GM21360 (cell line): ENCODE results near the gene KCNQ5.
A peak's percentile ranks its signal among the peaks of the same experiment; 100 is the strongest.

Experiments used
- ATAC-seq: cut with Tn5 transposase; IDR thresholded peaks from one replicate; pipeline ENCODE4 v1.9.1; 2021; ENCODE audit warnings: mild to moderate bottlenecking, moderate library complexity; ENCODE audit not compliant: unreplicated experiment

The KCNQ5 gene

DNA sequence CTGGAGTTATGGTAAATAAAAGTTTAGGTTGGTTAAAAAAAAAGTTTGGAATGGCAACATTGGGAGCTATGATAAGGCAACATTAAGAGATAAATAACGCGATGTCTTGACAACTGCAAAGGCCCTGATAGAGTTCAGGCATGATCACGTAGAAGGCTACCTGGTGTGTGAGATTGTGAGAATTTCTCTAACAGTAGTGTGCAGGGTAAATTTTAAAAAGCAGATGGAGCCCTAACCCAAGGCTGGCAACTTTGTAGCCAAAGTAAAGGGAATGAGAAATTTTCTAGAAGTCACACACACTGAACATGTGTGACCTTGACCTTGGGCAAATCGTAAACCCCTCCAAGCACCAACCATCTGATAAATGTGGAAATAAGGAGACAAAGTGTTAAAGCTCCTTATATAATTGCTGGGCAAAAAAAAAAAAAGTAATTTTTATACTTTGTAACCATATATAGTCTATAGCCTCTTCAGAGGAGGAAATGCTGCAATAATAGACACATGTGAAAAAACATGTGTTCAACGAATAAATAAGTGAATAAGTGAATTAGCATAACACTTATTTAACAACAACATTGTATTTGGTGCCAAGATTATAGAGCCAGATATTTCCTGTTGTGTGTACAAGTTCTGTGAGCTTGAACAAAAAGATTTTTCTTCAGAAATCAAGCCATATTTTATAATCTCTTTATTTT, 18.2 kb downstream of the KCNQ5 start:
- no peak for ATAC-seq

- ATAC-seq, result no peak
These were observed 18.7 kb downstream of the KCNQ5 start for GRCh38 chr6:72640615-72640930.

GRCh38 chr6:72642435-72642834, 20.6 kb downstream of the KCNQ5 start:
- ATAC-seq, result no peak

GRCh38 chr6:72643214-72643613, 21.4 kb downstream of the KCNQ5 start:
- ATAC-seq, result no peak

DNA sequence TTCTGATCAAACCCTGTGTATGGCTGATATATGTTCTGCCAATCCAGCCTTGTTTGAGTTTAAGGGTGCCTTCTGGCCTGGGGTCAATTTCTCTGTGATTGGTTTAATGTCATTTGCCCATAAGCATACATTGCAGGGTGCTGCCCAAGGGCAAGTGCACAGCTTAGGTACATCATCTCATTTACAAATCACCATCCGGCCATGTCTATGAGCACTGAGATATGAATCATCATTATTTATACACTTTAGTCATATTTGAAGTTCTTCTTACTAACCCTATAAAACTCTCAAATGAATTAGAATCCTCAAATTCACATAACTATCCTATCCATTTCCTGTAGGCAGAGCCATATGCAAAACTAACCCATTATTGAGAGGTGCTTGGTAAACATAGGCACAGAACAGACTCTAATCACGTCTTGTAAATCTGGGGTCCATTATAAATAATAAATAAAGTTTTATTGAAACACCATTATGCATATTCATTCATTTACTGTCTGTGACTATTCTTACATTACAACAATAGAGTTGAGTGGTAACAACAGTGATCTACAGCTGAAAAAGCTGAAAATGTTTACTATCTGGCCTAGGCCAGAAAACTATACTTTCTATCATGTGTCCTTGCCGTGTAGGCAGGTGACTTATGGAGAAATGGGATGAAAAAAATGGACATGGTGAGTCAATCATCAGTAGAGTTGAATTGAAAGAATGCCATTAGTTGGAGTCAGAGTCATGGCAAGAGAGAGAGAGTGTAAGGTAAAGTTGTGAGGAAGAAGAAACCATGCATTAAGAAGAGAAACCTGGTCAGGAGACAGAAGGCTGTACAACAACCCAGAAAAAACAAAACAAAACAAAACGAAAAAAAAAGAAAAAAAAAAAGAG, 25.0 kb downstream of the KCNQ5 start:
- ATAC-seq, result no peak

DNA sequence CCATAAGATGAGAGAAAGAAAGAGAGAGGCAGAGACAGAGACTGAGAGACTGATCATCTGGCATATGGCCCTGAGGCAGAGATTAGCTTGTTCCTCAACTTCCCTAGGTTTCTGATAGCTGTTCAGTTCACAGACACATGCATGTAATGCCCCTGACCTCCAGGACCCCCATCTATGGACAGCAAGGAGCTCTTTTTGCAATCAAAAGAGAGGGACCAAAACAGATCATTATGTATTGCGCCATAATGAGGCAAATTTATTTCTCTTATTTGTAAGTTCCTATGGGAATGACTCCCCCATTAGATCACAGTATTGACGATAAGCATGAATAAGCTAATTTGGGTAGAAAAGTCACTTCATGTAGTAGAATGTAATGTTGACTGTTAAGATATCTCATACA, 25.6 kb downstream of the KCNQ5 start:
- no peak for ATAC-seq

DNA sequence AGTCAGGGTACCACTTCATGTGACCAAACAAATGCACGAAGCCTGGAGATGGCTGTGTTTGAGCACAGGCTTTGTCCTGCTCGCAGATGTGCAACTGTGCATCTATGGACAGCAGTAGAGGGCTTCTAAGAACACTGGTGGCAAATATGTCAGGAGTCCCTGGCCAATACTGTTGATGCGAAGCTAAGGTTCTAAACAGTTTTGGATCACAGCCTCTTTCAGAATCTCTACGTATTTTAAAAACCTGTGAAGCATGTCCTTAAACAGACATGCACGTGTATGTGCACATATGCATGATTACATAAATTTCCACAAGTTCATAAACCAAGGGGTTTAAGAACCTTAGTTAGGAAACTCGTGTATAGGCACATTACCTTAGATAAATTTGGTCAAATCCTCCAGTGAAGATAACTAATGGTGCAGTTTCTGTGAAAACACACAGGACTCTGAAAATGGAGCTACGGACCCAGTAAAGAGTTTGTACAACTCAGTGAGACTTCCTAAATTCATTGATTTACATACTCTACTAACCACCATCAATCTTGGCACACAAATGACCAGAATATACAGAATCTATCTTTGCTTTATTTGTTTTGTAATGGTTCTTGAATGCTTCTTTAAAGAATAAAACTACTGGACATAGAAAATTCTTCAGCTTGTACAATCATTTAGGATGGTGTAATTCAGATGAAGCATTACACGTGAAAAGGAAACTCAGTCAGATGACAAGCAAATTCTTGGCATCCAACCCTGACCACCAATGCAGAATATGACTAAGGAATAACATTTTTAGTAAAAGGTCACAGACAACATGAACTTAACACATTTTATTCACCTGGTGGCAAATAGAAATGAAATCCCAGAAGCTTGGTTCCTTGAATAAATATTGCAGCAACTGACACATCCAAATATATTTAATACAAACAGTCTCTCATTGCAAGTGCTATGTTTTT, 27.4 kb downstream of the KCNQ5 start:
- ATAC-seq, result peak; percentile 63

DNA sequence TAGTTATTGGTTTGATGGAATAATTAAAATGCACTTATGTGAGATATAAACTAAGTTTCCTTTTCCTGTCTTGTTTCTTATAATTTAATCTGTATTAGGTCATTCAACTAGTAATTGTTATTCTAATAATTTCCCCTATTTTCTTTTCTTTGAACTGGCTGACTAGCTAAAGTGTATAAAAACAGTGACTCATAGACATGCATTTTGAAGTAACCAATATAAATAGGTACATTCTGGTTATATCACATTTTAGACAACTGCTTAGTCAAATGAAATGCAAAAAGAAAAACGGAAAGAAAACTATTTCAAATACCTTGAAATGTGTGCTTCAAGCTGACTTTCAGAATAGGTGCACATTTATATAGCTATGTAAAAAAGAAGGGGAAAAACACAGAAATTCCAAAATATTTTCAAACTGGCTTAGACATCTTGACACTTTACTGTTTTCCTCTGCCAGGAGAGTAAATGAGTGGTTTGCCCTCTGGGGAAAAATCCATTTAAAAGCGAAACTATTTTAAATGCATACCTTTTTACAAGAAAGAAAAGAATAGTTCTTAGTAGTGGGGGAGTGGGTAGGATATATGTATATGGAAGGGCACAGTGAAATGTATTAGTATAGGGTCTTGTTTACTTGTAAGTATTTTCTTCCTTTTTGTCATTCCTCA, 28.3 kb downstream of the KCNQ5 start:
- ATAC-seq, result no peak

DNA sequence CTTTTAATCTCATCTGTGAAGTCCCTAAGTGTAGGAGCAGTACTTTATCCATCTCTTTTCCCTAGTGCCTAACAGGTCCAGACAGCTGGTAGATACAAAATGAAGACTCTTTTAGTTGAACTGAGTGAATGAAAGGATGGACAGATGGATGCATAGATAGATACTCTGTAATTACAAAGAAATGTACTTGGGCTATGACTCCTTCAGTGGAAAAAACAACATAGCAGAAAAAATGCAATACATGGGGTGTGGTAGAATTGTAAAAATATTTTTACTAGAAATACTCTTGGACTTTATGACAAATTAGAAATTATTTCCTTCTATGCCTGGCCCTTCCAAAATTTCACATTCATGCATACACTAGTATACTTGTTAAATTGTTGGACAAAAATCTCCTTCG, 29.3 kb downstream of the KCNQ5 start:
- no peak for ATAC-seq

DNA sequence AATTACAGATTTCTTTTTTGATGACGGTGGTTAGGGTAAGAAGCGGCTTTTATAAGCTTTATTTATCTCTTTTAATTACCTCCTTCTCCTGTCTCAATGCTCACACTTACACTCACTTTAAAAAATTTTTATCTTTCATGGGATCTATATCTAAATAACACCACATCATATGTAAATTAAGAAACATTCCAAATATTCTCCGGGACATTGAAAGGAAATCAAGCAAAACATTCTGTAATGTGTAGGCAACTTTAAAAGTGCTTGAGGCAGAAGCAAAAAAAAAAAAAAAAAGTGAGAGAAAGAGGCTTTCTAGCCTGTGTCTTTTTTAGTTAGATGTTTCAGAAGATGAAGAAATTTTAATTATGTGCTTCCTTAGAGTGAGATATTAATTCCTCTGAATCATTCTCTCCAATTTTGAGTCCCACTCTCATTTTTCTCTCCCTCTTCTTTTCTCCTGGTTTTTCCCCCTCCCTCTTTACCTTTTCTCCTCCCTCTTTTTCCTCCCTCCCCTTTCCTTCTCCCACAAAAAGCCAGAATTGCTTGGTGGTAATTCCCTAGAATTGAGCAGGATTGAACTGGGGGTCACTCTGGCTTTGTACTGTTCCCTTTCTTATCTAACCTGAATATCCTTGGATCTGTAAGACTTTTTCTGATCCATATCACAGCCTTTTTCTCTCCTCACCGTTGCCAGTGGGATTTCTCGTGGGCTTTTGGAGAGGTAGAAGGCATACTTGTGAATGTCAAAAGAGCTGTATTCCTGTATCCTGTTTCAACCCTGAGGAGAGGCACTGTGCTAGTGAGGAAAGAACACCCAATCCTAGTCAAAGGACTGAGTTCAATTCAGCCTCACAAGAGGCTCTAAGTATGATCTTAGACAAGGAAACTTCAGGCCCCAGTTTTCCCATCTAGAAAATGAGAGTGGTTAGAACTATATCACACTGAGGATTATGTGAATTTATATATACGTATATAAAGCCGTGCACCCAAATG, 30.4 kb downstream of the KCNQ5 start:
- no peak for ATAC-seq

GRCh38 chr6:72653026-72653425, 31.2 kb downstream of the KCNQ5 start:
- no peak for ATAC-seq

- ATAC-seq, result peak; percentile 62
These were observed 32.3 kb downstream of the KCNQ5 start for GRCh38 chr6:72654071-72654621.

DNA sequence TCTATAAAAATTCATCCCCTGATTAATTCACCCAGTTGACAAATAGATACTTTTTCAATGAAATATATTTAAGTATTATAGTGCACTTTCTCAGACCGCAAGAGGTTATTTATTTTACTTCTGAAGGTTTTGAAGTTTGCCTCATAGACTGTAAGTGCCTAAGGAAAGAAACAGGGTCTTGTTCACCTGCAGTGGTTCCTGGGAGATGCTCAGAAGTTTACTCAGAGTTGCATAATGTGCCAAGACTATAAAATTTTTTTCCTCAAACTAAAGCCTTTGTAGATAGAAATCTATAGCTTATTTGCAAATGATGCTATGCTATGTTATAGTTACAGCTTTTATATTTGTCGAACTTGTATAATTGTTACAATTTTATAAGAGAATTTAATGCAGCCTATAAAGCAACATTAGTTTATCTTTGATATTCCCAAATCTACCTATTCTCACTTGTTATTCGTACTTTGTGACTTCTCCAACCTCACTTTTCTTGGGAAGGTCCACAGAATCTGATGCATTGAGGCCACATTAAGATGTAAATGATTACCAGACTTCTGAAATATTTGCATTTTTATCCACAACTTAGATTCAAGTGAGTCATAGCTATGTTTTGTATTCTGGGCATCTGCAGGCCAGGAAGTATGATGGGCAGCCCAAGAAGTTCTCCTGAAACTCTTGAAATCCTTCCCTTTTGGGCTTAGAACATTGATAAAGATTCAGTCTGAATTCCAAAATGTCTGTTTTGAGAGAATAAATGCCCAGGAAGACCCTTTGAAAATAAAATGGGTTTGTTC, 35.7 kb downstream of the KCNQ5 start:
- no peak for ATAC-seq

GRCh38 chr6:72659754-72660153, 37.9 kb downstream of the KCNQ5 start:
- no peak for ATAC-seq

DNA sequence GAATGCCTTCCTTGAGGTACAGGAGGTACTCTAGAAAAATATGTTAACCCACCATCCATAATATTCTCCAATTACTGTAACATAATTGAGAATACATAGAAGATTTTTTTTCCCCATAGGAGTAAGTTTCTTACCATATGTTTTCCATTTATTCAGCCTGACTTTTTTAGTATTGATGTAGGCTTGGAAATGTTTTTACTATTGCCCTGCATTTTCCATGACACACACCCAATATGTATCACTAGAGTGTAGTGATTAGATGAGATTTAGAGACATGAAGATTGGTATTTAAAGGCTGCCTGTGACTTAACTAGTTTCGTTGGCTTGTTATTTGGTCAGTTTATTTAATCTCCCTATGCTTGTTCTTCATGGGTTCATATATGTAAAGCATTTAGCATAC, 39.5 kb downstream of the KCNQ5 start:
- ATAC-seq, result no peak

DNA sequence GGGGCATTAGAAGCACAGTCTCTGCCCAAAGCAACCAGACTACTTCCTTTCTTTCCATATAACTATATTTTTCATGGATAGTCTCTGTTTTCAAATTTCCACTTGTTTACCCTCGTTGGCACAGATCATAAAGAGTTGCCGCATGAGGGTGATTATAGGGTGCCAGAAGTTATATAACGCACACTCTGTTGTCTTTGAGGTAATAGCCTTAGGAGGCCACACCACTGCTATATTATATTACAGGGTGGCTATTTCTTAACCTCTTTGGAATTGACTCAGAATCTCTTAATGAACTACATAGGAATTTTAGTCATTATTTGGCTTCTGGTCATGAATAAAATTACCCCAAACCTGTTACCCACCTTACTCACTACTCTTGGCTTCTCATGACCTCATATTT, 43.7 kb downstream of the KCNQ5 start:
- no peak for ATAC-seq

GRCh38 chr6:72669324-72669723, 47.5 kb downstream of the KCNQ5 start:
- ATAC-seq, result no peak

DNA sequence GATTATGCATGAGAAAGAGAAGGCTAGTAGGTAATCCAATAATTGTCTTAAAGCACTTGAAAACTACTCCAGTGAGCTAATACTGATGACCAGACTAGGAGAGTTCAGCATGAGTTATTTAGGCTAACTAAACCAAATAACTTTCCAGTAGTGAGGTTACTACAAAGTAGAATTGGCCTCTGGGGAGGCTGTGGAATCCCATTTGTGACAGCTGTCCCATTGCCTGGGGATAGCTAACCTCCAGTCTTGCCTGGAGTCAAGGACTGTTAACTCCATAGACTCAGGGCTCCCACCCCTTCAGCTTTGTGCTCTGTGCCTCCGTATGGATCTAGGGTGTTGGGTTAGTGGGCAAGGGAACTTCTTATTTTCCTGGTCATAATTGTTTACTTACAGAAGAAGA, 51.0 kb downstream of the KCNQ5 start:
- ATAC-seq, result no peak

DNA sequence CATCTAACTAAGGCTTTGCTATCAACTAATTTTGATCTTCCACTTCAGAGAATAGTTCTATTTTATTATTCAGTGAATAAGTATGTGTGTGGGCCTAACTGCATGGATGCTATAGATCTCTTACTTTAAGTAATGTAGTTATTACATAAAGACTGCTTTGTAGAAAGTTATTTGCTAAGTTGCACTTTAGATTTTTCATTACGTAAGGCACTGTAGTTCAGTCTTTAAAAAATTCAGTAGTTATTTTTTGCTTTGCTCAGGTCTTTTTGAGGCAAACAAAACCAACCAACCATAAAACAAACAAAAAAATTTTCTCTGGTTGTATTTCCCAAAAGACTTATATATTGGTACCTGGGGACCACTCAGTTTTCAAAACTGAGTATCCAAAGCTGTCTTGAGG, 53.0 kb downstream of the KCNQ5 start:
- ATAC-seq, result no peak
